ENCODE data around the gene MDN1. TPM values are rescaled to one million over a fixed set of nuclear protein-coding genes. Genes with fewer than 3 reads are reported as not detected.

MDN1 gene
- total and polyA plus RNA-seq, 2 of the 8 experiments (the other 6 are each of a cell fraction or from before 2014, with no cell fraction given): 53.5 to 179 TPM

DNA sequence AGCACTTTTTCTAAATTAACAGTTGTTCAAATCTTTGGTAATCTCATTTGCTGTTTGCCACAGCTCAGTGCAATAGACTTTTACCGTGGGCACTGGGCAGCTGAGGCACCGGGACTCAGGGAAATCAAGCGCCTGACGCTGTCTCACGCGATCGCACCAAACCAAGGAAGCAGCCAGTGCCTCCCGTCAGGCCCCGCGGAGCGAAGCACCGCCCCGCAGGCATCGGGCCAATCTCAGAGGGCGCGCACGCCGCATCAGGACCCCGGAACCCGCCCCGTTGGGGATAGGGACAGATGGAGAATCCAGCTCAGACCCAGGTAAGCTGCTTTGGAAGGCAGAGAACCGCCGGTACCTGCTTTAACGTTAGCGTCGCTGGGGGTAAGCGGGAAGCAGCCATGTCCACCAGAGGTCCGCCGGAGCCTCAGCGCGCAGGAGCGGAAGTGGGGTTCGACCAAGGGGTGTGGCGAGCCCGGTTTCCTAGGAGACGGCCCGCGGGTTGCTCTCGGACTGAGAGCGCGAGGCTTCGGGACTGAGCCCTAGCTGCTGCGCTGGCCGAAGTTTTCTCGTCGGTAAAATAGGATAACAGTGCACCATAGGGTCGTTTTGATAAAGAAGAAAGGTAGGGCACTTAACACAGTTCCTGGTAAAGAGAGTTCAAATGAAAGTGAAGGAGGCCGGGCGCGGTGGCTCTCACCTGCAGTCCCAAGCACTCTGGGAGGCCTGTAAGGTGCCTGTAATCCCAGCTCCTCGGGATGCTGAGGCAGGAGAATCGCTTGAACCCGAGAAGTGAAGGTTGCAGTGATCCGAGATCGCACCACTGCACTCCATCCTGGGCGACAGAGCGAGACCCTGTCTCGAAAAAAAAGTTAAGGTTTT is 181.0 kb downstream of the MDN1 start, which contains the start of gene LYRM2:
Gene LYRM2, minus strand, starts transcription at position 428 of the 876 bp plus-strand sequence. Its CDS starts 31 bp downstream, at position 397.
- peak; percentile 61 to 96 for DNase-seq (ENCODE audit: low read depth in 1 of 2, low spot score in 2 of 2)
- no peak within 1 kb of the TSS for H3K4ac ChIP-seq (replicated peaks; ENCODE audit: insufficient read length, low read depth, low read length)
- H3K79me1 ChIP-seq (ENCODE audit: low read depth, low read length): no peaks in the 10 kb centered on the region
- peak within 1 kb of the TSS; percentile 84 for H2AFZ ChIP-seq (ENCODE audit: low read length)
- H3K56ac ChIP-seq (replicated peaks; ENCODE audit: insufficient read length, low read depth, low read length): peak within 1 kb of the TSS; percentile 22
- H3K4me2 ChIP-seq (ENCODE audit: insufficient read depth in 1 of 2, low read depth in 2 of 2, low read length in 2 of 2): peak within 1 kb of the TSS; percentile 80 to 91
- FAIRE-seq: no peak
- H3K9ac ChIP-seq (replicated peaks in 1 of 4; ENCODE audit: extremely low read depth in 1 of 4, low read depth in 3 of 4, low read length in 3 of 4): peak within 1 kb of the TSS; percentile 35 to 81 (median 77)
- POLR2A ChIA-PET (ENCODE audit: partially characterized antibody): interaction anchor here (0.6 to 2.2 kb wide), 14 partner anchors 10 to 298 kb away, joined by 3 to 6 read pairs (median 3); partner anchors contain the start of gene RRAGD
- WGBS, 2 experiments (ENCODE audit: extremely low coverage in 1 of 2, insufficient coverage in 1 of 2, insufficient read length in 1 of 2, insufficient replicate concordance in 2 of 2, low coverage in 1 of 2, low lambda C conversion rate in 2 of 2, missing lambda C conversion rate in 1 of 2): 2% methylated on average over 58 of the region's 58 CpGs; no CpG with 5 or more reads in 1 of the 2 experiments
- H2BK12ac ChIP-seq (ENCODE audit: low read depth, low read length): no peak within 1 kb of the TSS; the same call in 1 of the 2 replicates
- H2AK5ac ChIP-seq (ENCODE audit: low read depth, low read length): no peak within 1 kb of the TSS
- no peak within 1 kb of the TSS for H4K8ac ChIP-seq (ENCODE audit: extremely low read depth, insufficient read depth, low read length)
- no peak within 1 kb of the TSS for H4K91ac ChIP-seq (replicated peaks; ENCODE audit: insufficient read length, low read length)
- peak within 1 kb of the TSS; percentile 64; the same call in 1 of the 2 replicates for H2BK5ac ChIP-seq (ENCODE audit: low read depth, low read length)
- H3K9me3 ChIP-seq (ENCODE audit: insufficient read depth in 2 of 2, low read depth in 1 of 2, low read length in 1 of 2): no peaks in the 10 kb centered on the region
- H4K5ac ChIP-seq (ENCODE audit: insufficient read length, low read depth, low read length): peak within 1 kb of the TSS; percentile 71
- H2BK20ac ChIP-seq (ENCODE audit: low read length): no peak within 1 kb of the TSS
- peaks cover 0 to 2% of the 10 kb centered on the region in 2 experiments for H4K20me1 ChIP-seq (replicated peaks in 1 of 2; ENCODE audit: control insufficient read depth in 1 of 2, insufficient read depth in 2 of 2, low read length in 2 of 2)
- no peak within 1 kb of the TSS for H2BK120ac ChIP-seq (replicated peaks; ENCODE audit: low read depth, low read length)
- no peak within 1 kb of the TSS; the same call in 1 of the 2 replicates for H3K18ac ChIP-seq (ENCODE audit: extremely low read depth, low read length)
- H3K4me1 ChIP-seq (replicated peaks in 1 of 4; ENCODE audit: control insufficient read depth in 3 of 4, insufficient read depth in 4 of 4, low read length in 3 of 4): peaks cover 0 to 3% (median 1%) of the 10 kb centered on the region in 4 experiments; a peak in 1 of 7 replicates
- H3K27ac ChIP-seq (ENCODE audit: low read depth, low read length): peak within 1 kb of the TSS; percentile 73; the same call in 1 of the 2 replicates
- peak within 1 kb of the TSS; percentile 54 to 89 (median 81) for H3K4me3 ChIP-seq (ENCODE audit: extremely low read depth in 1 of 4, insufficient read depth in 2 of 4, low read depth in 3 of 4, low read length in 4 of 4)
- H3K36me3 ChIP-seq (ENCODE audit: control insufficient read depth in 2 of 4, insufficient read depth in 4 of 4, low read length in 3 of 4): peaks cover 10 to 31% (median 18%) of the 10 kb centered on the region in 4 experiments
- H3K27me3 ChIP-seq (replicated peaks in 1 of 4; ENCODE audit: control insufficient read depth in 3 of 4, extremely low read depth in 1 of 4, insufficient read depth in 3 of 4, low read length in 3 of 4): no peaks in the 10 kb centered on the region
- H3K14ac ChIP-seq (ENCODE audit: insufficient read length): no peak within 1 kb of the TSS
- no peak within 1 kb of the TSS for H2BK15ac ChIP-seq (ENCODE audit: low read length)
- H3K79me2 ChIP-seq (ENCODE audit: control insufficient read depth in 1 of 2, insufficient read depth in 2 of 2, low read length in 2 of 2): peaks cover 0 to 3% of the 10 kb centered on the region in 2 experiments; a peak in 2 of 4 replicates
- CTCF ChIA-PET (ENCODE audit: partially characterized antibody): interaction anchor here (0.6 to 1.9 kb wide), 7 partner anchors 16 to 266 kb away, joined by 3 to 6 read pairs (median 4); partner anchors contain the start of gene ANKRD6
- no peak within 1 kb of the TSS for H3K23ac ChIP-seq (ENCODE audit: insufficient read length)
- peaks cover 3% of the 10 kb centered on the region; the same call in 1 of the 2 replicates for H3K23me2 ChIP-seq (ENCODE audit: low read depth, low read length)
- no peak for TF ChIP-seq SIX5 (IDR thresholded peaks at IDR 0.05; ENCODE audit: low read depth, low read length)
- TF ChIP-seq ASH2L (IDR thresholded peaks at IDR 0.05; ENCODE audit: low read length): peak; percentile 95
- peak; percentile 64 for TF ChIP-seq CTBP2 (IDR thresholded peaks at IDR 0.05; ENCODE audit: borderline replicate concordance, insufficient read depth, insufficient read length, low read length)
- no peak for TF ChIP-seq NANOG (IDR thresholded peaks at IDR 0.05; ENCODE audit: insufficient read depth, low read depth, low read length, poor library complexity, severe bottlenecking)
- peak; percentile 46; the same call in 1 of the 2 replicates for TF ChIP-seq YY1 (IDR thresholded peaks at IDR 0.05; ENCODE audit: low read depth, low read length)
- peak in 1 of 2 experiments; percentile 9; a peak in 1 of 4 replicates for TF ChIP-seq RAD21 (IDR thresholded peaks at IDR 0.05 in 1 of 2, conservative IDR thresholded peaks at IDR 0.05 in 1 of 2; ENCODE audit: low read depth in 2 of 2, low read length in 2 of 2)
- TF ChIP-seq, protein P1, sequence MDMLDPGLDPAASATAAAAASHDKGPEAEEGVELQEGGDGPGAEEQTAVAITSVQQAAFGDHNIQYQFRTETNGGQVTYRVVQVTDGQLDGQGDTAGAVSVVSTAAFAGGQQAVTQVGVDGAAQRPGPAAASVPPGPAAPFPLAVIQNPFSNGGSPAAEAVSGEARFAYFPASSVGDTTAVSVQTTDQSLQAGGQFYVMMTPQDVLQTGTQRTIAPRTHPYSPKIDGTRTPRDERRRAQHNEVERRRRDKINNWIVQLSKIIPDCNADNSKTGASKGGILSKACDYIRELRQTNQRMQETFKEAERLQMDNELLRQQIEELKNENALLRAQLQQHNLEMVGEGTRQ (IDR thresholded peaks at IDR 0.05; ENCODE audit: low read length): no peak
- TF ChIP-seq TAF1 (IDR thresholded peaks at IDR 0.05; ENCODE audit: low read depth, low read length): peak; percentile 55; the same call in 1 of the 2 replicates
- peak; percentile 38; the same call in 1 of the 2 replicates for TF ChIP-seq NRF1 (IDR thresholded peaks at IDR 0.05; ENCODE audit: low read depth, low read length)
